Embryonic facial prominence (tissue), 1 donor: ENCODE data around the gene PLXNB1.

ENCODE experiments used
- DNase-seq: peaks from one replicate; pipeline ENCODE4 v3.0.0-alpha.2; 2016; ENCODE audit errors: extremely low spot score

Gene PLXNB1

GRCh38 chr3:48433472-48434118, 3.7 kb upstream of the PLXNB1 start:
- no peak for DNase-seq

- DNase-seq, result no peak
Observed at GRCh38 chr3:48432411-48433371, 2.8 kb upstream of the PLXNB1 start.

GRCh38 chr3:48431224-48432029, 1.5 kb upstream of the PLXNB1 start:
- no peak for DNase-seq

DNA sequence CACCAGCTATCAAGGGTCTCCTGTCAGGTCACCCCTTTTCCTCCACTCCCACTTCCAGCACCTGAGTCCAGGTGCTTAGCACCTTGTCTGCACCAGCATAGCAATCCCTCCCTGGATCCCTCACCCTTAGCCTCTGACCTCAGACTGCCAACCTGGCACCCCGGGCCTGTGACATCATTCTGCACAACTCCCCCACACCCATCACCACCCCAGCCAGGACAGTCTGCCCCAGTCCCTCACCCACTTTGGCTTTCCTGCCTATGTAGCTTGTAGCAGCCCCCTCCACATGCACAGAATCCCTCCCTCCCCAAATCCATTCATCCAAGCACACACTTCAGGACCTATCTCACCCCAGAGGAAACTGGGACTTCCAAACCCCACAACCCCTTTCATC, 819 bp upstream of the PLXNB1 start:
- no peak for DNase-seq

- no peak for DNase-seq
Observed at GRCh38 chr3:48429317-48429959, 448 bp downstream of the PLXNB1 start.

DNA sequence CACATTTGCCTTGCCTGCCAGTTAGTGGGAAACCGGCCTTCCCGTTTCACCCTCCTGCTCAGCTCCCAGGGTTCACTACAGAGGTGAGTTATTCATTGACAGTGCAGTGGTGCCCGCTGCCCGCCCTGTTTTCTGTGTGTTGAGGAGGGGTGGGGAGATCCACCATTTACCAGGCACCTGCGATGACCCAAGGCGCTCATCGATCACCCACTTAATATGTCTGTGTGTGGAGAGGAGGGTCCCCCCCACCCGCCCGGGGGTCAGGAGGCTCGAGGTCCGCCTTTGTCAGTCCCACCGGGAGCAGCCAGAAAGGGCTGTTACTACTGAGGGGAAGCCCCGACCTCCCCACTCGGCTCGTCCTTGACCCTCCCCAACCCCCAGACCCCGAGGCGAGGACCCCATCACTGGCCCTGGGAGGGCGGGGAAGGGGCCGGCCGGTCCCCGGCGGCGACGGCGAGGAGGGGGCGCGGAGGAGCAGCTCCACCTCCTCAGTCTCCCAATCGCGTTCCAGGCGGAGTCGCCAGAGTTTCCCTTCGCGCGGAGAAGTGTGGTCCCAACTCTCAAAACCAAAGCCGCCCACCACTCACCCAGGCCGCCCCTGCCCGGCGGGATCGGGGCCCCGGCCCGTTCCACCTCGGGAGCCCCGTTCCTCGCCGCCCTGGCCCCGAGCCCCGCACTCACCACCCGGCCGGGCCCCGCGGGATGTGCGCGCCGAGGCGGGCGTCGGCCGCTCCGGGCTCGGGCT, 1.1 kb downstream of the PLXNB1 start:
- no peak for DNase-seq

GRCh38 chr3:48428088-48428571, 1.8 kb downstream of the PLXNB1 start:
- DNase-seq, result no peak

DNA sequence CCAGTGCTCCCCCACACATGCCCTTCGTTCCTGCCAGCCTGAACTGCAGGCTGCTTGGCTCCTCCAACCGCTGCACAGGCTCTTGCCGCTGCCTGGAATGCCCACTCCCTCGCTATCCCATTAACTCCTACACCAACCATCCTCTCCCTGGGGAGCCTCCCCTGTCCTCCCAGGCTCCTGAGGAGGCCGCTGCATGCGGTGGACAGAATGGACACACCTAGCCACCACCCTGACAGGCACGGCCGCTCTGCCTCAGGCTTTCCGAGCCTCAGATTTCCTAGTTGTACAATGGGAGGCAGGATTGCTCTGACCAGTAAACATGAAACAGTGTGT, 2.3 kb downstream of the PLXNB1 start:
- DNase-seq, result no peak

- DNase-seq, result no peak
Observed at GRCh38 chr3:48426944-48427629, 2.8 kb downstream of the PLXNB1 start.

DNA sequence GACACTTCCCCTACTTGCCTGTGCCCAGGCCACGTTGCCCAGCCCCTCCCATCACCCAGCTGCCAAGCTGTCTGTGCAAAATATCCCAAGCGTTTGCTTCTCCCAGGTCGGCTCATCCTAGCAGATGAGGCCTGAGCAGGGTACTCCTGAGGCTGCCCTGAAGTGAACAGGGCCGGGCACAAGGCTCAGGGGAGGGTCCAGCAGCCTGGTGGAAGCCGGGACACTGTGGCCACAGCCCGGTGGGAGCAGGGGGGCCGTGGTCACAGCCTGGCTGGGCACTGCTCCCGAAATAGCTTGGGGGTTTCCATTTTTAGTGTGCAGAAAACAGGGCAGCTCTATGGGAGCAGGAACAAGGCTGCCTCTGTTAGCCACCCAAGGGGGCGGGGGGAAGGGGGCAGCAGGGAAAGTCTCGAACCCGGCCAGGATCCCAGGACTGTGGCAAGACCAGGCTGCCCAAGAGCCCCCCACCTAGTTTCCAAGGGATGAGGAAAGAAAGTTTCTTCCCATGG, 3.4 kb downstream of the PLXNB1 start:
- no peak for DNase-seq

- no peak for DNase-seq
Observed at GRCh38 chr3:48425281-48425812, 4.5 kb downstream of the PLXNB1 start.

- no peak for DNase-seq
Observed at GRCh38 chr3:48423883-48424695, 5.8 kb downstream of the PLXNB1 start.

DNA sequence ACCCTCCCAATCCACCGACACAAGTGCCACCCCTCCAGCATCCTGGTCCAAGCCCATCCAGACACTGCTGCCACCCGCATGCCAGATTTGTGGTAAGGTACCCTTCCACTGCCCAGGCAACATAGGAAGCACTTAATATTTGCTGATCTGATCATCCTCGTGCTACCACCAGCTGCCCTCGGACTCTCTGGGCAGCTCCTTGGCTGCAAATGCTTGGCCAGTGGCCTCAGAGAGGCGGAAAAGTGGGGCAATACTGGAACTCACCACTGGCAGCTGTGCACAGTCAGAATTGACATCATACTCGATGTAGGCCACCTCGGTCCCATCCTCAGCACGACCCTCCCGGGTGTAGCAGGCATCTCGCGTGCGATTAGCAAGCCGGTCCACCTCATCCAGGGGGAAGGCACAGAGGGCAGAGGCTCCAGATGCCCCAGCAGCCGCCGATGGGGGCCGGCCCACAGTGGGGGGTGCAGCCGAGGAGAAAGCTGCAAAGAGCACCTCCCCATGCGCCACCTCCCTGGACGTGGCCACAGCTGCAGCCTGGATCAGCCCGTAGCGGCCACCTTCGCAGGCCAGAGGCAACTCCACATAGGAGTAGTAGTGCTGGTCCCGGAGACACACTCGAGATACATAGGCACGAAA, 6.5 kb downstream of the PLXNB1 start:
- DNase-seq, result no peak

GRCh38 chr3:48422681-48423080, 7.2 kb downstream of the PLXNB1 start:
- no peak for DNase-seq

GRCh38 chr3:48422272-48422671, 7.6 kb downstream of the PLXNB1 start:
- no peak for DNase-seq

- no peak for DNase-seq
Observed at GRCh38 chr3:48420561-48420960, 9.3 kb downstream of the PLXNB1 start.

GRCh38 chr3:48419597-48419996, 10.3 kb downstream of the PLXNB1 start:
- no peak for DNase-seq

- no peak for DNase-seq
Observed at GRCh38 chr3:48419149-48419548, 10.7 kb downstream of the PLXNB1 start.

- no peak for DNase-seq
Observed at GRCh38 chr3:48418651-48419050, 11.2 kb downstream of the PLXNB1 start.
